HL-60 (cell line): Measurements from ENCODE around the gene USP11.

Experiments used
- DNase-seq, 2 experiments: peaks; one replicate each; pipeline ENCODE4 v3.0.0-alpha.2; 2010 to 2020; ENCODE audit warnings: low read depth in 1 of 2, low spot score in 1 of 2
- H3K27ac ChIP-seq: fragments of 250-450 bp; sonication (Bioruptor Pico); replicated peaks from 2 replicates; pipeline ENCODE4 v1.5.1; 2020; ENCODE audit warnings: mild to moderate bottlenecking, moderate library complexity
- H3K27me3 ChIP-seq: fragments of 250-450 bp; sonication (Bioruptor Pico); 2 replicates; pipeline ENCODE4 v1.5.1; 2021; ENCODE audit warnings: mild to moderate bottlenecking, moderate library complexity; ENCODE audit not compliant: insufficient read depth, poor library complexity, severe bottlenecking
- H3K4me3 ChIP-seq: replicated peaks from 2 replicates; pipeline ENCODE4 v1.5.1; 2011; ENCODE audit warnings: mild to moderate bottlenecking, control low read depth, low read length; ENCODE audit not compliant: insufficient read depth
- CTCF ChIP-seq: IDR thresholded peaks from one replicate; pipeline ENCODE4 v1.5.1; 2011; ENCODE audit warnings: low read length, control low read depth, inconsistent platforms; ENCODE audit not compliant: insufficient read depth
- GABPA ChIP-seq: IDR thresholded peaks from 2 replicates; pipeline ENCODE4 v1.6.1; 2012; ENCODE audit warnings: low read depth
- POLR2AphosphoS5 ChIP-seq: IDR thresholded peaks from 2 replicates; pipeline ENCODE4 v1.6.1; 2012; ENCODE audit warnings: low read depth
- SPI1 ChIP-seq: IDR thresholded peaks from 2 replicates; pipeline ENCODE4 v1.6.1; 2012; ENCODE audit warnings: low read depth, mild to moderate bottlenecking, borderline replicate concordance
- TF ChIP-seq, protein P1 (sequence below): IDR thresholded peaks from 2 replicates; pipeline ENCODE4 v1.6.1; 2012; ENCODE audit warnings: low read depth; ENCODE audit not compliant: insufficient replicate concordance

USP11 gene

DNA sequence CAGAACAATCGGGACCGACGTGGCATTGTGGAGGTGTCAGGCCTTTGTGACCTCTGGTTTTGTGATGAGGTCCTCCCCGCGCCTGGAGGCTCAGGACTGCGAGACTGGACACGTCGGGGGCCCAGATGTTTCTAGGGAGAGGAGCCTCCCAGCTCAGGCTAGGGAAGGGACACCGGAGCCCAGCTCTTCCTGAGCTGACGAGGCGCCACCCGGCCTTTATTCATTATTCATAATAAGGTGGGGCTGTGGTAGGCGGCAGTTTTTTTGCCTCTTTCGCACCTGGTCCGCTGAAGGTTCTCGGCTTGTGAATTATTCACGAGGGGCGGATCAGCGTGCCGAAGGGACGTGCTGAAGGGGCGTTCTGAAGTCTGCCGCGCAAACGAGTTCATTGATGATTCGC lies 41.5 kb upstream of the USP11 start:
- peak overlapping the region; percentile 80 for H3K27ac ChIP-seq
- DNase-seq, result peak in 1 of 2 experiments; percentile 6

GRCh38 chrX:47191806-47192401 lies 40.9 kb upstream of the USP11 start:
- Histone ChIP-seq H3K27me3 (no peaks in the 10 kb centered on the region), H3K27ac (peak overlapping the region; percentile 80), H3K4me3 (peak overlapping the region; percentile 48)
- no peak for TF ChIP-seq GABPA
- no peak for TF ChIP-seq CTCF
- no peak for TF ChIP-seq POLR2AphosphoS5
- TF ChIP-seq SPI1, result no peak
- TF ChIP-seq, protein P1, sequence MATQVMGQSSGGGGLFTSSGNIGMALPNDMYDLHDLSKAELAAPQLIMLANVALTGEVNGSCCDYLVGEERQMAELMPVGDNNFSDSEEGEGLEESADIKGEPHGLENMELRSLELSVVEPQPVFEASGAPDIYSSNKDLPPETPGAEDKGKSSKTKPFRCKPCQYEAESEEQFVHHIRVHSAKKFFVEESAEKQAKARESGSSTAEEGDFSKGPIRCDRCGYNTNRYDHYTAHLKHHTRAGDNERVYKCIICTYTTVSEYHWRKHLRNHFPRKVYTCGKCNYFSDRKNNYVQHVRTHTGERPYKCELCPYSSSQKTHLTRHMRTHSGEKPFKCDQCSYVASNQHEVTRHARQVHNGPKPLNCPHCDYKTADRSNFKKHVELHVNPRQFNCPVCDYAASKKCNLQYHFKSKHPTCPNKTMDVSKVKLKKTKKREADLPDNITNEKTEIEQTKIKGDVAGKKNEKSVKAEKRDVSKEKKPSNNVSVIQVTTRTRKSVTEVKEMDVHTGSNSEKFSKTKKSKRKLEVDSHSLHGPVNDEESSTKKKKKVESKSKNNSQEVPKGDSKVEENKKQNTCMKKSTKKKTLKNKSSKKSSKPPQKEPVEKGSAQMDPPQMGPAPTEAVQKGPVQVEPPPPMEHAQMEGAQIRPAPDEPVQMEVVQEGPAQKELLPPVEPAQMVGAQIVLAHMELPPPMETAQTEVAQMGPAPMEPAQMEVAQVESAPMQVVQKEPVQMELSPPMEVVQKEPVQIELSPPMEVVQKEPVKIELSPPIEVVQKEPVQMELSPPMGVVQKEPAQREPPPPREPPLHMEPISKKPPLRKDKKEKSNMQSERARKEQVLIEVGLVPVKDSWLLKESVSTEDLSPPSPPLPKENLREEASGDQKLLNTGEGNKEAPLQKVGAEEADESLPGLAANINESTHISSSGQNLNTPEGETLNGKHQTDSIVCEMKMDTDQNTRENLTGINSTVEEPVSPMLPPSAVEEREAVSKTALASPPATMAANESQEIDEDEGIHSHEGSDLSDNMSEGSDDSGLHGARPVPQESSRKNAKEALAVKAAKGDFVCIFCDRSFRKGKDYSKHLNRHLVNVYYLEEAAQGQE, result no peak
- DNase-seq, result peak in 1 of 2 experiments; percentile 40

More for the DNA sequence above, 41.5 kb upstream of the USP11 start:
- Histone ChIP-seq H3K27me3 (no peaks in the 10 kb centered on the region), H3K4me3 (peak overlapping the region; percentile 48)
- TF ChIP-seq GABPA (no peak), CTCF (no peak), POLR2AphosphoS5 (no peak), SPI1 (no peak)
- TF ChIP-seq, protein P1, result no peak

DNA sequence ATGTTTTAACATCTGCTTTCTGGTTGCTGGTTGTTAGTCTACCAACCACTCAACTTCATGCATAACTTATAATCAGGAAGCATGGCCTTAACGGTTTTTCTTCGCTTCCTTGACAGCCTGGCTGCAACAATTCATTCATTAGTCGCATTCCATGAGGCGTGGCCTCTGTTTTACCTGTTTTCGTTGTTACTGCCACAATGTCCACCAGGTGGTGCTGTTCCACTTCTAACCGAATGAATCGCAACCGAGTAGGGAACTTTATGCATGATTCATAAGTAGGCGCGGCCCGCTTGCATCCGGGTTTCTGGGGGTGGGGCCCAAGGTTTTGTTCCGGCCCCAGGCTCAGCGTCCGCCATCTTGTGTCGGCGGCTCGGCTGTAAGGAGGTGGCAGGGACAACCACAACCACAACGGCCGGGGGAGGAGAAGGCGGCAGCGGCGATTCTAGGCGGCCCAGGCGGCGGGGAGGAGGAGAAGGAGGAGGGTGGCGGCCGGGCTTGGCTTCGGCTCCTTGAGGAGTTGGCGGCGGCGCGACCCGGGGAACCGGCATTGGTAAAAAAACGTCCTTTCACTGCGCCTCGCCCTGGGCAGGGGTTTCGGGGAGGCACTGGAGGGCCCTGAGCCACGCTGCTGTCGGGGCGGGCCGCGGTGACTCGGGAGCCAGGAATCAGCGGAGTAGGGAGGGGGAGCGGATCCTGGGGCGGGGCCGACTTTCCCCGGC lies 39.2 kb upstream of the USP11 start, which contains the start of gene UBA1:
UBA1 (plus strand) TSS at position 355 of the 719 bp plus-strand sequence. CDS start 4,974 bp downstream, outside the sequence.
- Histone ChIP-seq H3K27me3 (no peaks in the 10 kb centered on the region), H3K4me3 (peak within 1 kb of the TSS; percentile 66), H3K27ac (peak within 1 kb of the TSS; percentile 92)
- TF ChIP-seq CTCF (peak; percentile 40), GABPA (no peak), SPI1 (no peak; the same call in 1 of the 2 replicates), POLR2AphosphoS5 (peak; percentile 86)
- TF ChIP-seq, protein P1, result no peak
- peak; percentile 82 to 97 for DNase-seq
